ENCODE results near the gene LRRN2. TPM values are rescaled to one million over a fixed set of nuclear protein-coding genes. Genes with fewer than 3 reads are reported as not detected.

Gene LRRN2
- total RNA-seq, 1 experiment from 2014 or later = 5.3 TPM

DNA sequence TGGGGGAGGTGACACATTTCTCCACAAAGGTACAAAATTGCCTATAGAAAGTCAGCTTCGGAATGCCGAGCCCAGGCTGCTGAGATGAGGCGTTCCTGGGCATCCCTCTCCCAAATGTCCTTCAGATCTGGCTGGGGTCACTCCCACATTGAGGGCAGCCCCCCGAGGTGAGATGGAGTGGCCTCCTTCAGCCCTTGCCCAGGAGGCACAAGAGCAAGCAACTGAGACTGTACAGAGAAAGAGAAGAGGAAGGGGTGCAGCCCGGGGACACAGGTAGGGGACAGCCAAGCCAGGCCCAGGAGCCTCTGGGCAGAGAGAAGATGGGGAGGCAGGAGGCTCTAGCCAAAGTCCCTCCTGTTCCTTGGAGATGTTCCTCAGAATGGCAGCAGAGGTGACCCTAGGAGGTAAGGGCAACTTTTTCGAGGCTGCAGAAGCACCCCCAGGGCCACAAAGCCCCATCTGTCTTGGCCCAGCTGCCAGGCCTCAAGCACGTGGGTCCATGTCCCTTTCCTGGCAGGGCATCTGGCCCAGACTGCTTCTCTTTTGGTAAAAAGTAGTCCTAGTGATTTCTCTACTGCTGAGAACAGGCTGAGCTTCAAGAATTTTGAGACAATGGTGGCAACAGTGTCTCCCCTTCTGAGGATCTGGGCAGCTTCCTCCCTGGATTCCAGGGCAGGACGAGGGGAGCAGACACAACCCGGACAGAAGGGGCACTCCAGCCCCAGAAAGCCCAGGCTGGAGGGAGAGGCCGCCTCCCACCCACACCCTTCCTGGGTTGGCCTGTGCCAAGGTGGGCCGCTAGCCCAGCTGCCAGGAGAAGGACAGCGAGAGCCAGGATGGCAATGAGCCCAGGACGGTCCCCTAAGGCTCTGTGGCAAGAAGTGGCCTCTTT is 68.0 kb downstream of the LRRN2 start:
- ATAC-seq (no peak), DNase-seq (ENCODE audit: low spot score) (no peak)
- H3K36me3 Mint-ChIP-seq = no peaks in the 10 kb centered on the region
- no peak overlapping the region for H3K4me3 Mint-ChIP-seq
- no peaks in the 10 kb centered on the region; the same call in none of the 2 replicates for H3K27me3 Mint-ChIP-seq (ENCODE audit: low read depth)
- TF ChIP-seq, protein P1, sequence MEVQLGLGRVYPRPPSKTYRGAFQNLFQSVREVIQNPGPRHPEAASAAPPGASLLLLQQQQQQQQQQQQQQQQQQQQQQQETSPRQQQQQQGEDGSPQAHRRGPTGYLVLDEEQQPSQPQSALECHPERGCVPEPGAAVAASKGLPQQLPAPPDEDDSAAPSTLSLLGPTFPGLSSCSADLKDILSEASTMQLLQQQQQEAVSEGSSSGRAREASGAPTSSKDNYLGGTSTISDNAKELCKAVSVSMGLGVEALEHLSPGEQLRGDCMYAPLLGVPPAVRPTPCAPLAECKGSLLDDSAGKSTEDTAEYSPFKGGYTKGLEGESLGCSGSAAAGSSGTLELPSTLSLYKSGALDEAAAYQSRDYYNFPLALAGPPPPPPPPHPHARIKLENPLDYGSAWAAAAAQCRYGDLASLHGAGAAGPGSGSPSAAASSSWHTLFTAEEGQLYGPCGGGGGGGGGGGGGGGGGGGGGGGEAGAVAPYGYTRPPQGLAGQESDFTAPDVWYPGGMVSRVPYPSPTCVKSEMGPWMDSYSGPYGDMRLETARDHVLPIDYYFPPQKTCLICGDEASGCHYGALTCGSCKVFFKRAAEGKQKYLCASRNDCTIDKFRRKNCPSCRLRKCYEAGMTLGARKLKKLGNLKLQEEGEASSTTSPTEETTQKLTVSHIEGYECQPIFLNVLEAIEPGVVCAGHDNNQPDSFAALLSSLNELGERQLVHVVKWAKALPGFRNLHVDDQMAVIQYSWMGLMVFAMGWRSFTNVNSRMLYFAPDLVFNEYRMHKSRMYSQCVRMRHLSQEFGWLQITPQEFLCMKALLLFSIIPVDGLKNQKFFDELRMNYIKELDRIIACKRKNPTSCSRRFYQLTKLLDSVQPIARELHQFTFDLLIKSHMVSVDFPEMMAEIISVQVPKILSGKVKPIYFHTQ (CRISPR knock-in tag; IDR thresholded peaks at IDR 0.05) = no peak
- TF ChIP-seq ZNF396 (CRISPR knock-in tag; IDR thresholded peaks at IDR 0.05; ENCODE audit: borderline replicate concordance) = no peak
- no peak for TF ChIP-seq ATF1 (CRISPR knock-in tag; IDR thresholded peaks at IDR 0.05)
- TF ChIP-seq SMAD4 (CRISPR knock-in tag; IDR thresholded peaks at IDR 0.05) = no peak
- no peak for TF ChIP-seq FOXP1 (CRISPR knock-in tag; IDR thresholded peaks at IDR 0.05; ENCODE audit: borderline replicate concordance)
- TF ChIP-seq, protein P2, sequence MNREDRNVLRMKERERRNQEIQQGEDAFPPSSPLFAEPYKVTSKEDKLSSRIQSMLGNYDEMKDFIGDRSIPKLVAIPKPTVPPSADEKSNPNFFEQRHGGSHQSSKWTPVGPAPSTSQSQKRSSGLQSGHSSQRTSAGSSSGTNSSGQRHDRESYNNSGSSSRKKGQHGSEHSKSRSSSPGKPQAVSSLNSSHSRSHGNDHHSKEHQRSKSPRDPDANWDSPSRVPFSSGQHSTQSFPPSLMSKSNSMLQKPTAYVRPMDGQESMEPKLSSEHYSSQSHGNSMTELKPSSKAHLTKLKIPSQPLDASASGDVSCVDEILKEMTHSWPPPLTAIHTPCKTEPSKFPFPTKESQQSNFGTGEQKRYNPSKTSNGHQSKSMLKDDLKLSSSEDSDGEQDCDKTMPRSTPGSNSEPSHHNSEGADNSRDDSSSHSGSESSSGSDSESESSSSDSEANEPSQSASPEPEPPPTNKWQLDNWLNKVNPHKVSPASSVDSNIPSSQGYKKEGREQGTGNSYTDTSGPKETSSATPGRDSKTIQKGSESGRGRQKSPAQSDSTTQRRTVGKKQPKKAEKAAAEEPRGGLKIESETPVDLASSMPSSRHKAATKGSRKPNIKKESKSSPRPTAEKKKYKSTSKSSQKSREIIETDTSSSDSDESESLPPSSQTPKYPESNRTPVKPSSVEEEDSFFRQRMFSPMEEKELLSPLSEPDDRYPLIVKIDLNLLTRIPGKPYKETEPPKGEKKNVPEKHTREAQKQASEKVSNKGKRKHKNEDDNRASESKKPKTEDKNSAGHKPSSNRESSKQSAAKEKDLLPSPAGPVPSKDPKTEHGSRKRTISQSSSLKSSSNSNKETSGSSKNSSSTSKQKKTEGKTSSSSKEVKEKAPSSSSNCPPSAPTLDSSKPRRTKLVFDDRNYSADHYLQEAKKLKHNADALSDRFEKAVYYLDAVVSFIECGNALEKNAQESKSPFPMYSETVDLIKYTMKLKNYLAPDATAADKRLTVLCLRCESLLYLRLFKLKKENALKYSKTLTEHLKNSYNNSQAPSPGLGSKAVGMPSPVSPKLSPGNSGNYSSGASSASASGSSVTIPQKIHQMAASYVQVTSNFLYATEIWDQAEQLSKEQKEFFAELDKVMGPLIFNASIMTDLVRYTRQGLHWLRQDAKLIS (CRISPR knock-in tag; IDR thresholded peaks at IDR 0.05; ENCODE audit: borderline replicate concordance) = no peak
- TF ChIP-seq GTF2I (CRISPR knock-in tag; conservative IDR thresholded peaks at IDR 0.05) = no peak
- TF ChIP-seq, protein P3, sequence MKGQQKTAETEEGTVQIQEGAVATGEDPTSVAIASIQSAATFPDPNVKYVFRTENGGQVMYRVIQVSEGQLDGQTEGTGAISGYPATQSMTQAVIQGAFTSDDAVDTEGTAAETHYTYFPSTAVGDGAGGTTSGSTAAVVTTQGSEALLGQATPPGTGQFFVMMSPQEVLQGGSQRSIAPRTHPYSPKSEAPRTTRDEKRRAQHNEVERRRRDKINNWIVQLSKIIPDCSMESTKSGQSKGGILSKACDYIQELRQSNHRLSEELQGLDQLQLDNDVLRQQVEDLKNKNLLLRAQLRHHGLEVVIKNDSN (CRISPR knock-in tag; IDR thresholded peaks at IDR 0.05) = no peak
- no peak for TF ChIP-seq CREM (CRISPR knock-in tag; IDR thresholded peaks at IDR 0.05)
- TF ChIP-seq, protein P4, sequence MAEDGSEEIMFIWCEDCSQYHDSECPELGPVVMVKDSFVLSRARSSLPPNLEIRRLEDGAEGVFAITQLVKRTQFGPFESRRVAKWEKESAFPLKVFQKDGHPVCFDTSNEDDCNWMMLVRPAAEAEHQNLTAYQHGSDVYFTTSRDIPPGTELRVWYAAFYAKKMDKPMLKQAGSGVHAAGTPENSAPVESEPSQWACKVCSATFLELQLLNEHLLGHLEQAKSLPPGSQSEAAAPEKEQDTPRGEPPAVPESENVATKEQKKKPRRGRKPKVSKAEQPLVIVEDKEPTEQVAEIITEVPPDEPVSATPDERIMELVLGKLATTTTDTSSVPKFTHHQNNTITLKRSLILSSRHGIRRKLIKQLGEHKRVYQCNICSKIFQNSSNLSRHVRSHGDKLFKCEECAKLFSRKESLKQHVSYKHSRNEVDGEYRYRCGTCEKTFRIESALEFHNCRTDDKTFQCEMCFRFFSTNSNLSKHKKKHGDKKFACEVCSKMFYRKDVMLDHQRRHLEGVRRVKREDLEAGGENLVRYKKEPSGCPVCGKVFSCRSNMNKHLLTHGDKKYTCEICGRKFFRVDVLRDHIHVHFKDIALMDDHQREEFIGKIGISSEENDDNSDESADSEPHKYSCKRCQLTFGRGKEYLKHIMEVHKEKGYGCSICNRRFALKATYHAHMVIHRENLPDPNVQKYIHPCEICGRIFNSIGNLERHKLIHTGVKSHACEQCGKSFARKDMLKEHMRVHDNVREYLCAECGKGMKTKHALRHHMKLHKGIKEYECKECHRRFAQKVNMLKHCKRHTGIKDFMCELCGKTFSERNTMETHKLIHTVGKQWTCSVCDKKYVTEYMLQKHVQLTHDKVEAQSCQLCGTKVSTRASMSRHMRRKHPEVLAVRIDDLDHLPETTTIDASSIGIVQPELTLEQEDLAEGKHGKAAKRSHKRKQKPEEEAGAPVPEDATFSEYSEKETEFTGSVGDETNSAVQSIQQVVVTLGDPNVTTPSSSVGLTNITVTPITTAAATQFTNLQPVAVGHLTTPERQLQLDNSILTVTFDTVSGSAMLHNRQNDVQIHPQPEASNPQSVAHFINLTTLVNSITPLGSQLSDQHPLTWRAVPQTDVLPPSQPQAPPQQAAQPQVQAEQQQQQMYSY (CRISPR knock-in tag; IDR thresholded peaks at IDR 0.05) = no peak
- TF ChIP-seq, protein P5, sequence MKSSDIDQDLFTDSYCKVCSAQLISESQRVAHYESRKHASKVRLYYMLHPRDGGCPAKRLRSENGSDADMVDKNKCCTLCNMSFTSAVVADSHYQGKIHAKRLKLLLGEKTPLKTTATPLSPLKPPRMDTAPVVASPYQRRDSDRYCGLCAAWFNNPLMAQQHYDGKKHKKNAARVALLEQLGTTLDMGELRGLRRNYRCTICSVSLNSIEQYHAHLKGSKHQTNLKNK (CRISPR knock-in tag; IDR thresholded peaks at IDR 0.05) = no peak
- TF ChIP-seq ELF4 (CRISPR knock-in tag; IDR thresholded peaks at IDR 0.05; ENCODE audit: low read depth) = no peak
- TF ChIP-seq GABPB1 (CRISPR knock-in tag; IDR thresholded peaks at IDR 0.05) = no peak
- TF ChIP-seq TP53 (CRISPR knock-in tag; IDR thresholded peaks at IDR 0.05) = no peak
- no peak for TF ChIP-seq FOXJ3 (CRISPR knock-in tag; IDR thresholded peaks at IDR 0.05; ENCODE audit: borderline replicate concordance)
- no peak for TF ChIP-seq MXD4 (CRISPR knock-in tag; IDR thresholded peaks at IDR 0.05; ENCODE audit: borderline replicate concordance)
- TF ChIP-seq, protein P6, sequence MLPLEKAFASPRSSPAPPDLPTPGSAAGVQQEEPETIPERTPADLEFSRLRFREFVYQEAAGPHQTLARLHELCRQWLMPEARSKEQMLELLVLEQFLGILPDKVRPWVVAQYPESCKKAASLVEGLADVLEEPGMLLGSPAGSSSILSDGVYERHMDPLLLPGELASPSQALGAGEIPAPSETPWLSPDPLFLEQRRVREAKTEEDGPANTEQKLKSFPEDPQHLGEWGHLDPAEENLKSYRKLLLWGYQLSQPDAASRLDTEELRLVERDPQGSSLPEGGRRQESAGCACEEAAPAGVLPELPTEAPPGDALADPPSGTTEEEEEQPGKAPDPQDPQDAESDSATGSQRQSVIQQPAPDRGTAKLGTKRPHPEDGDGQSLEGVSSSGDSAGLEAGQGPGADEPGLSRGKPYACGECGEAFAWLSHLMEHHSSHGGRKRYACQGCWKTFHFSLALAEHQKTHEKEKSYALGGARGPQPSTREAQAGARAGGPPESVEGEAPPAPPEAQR (CRISPR knock-in tag; IDR thresholded peaks at IDR 0.05) = no peak
- no peak for TF ChIP-seq ZNF138 (CRISPR knock-in tag; conservative IDR thresholded peaks at IDR 0.05)
- TF ChIP-seq ESRRA (CRISPR knock-in tag; IDR thresholded peaks at IDR 0.05; ENCODE audit: borderline replicate concordance) = no peak
- ChIA-PET CTCF (interaction anchor here (1.0 to 2.6 kb wide), 4 partner anchors 41 to 189 kb away, joined by 3 to 6 read pairs (median 4); no protein-coding TSS in a partner anchor), POLR2A (no interaction called here)
- H3K27ac Mint-ChIP-seq = no peak overlapping the region
- peaks cover 10% of the 10 kb centered on the region for H3K4me1 Mint-ChIP-seq
- no peaks in the 10 kb centered on the region for H3K9me3 Mint-ChIP-seq

Data from WTC11 (cell line).